HEK293T (cell line): ENCODE results near the gene GFER.

ENCODE experiments used
- BHLHE40 ChIP-seq: fragments of 450-650 bp; IDR thresholded peaks from 2 replicates; pipeline ENCODE4 v1.6.1; 2016; ENCODE audit warnings: mild to moderate bottlenecking, moderate library complexity, borderline replicate concordance
- ELF4 ChIP-seq: fragments of 450-650 bp; IDR thresholded peaks from 2 replicates; pipeline ENCODE4 v1.6.1; 2017; ENCODE audit warnings: antibody characterized with exemption
- FOXA1 ChIP-seq: fragments of 450-650 bp; IDR thresholded peaks from 2 replicates; pipeline ENCODE4 v1.6.1; 2016; ENCODE audit warnings: mild to moderate bottlenecking
- FOXK2 ChIP-seq: fragments of 450-650 bp; IDR thresholded peaks from 2 replicates; pipeline ENCODE4 v1.6.1; 2016; ENCODE audit warnings: mild to moderate bottlenecking
- FOXM1 ChIP-seq: fragments of 450-650 bp; IDR thresholded peaks from 2 replicates; pipeline ENCODE4 v1.6.1; 2017; ENCODE audit warnings: mild to moderate bottlenecking, borderline replicate concordance
- HDGF ChIP-seq: fragments of 450-650 bp; IDR thresholded peaks from 2 replicates; pipeline ENCODE4 v1.6.1; 2017; ENCODE audit warnings: antibody characterized with exemption, borderline replicate concordance
- L3MBTL2 ChIP-seq: fragments of 450-650 bp; conservative IDR thresholded peaks from 2 replicates; pipeline ENCODE4 v1.6.1; 2016; ENCODE audit warnings: mild to moderate bottlenecking
- LEF1 ChIP-seq: fragments of 450-650 bp; IDR thresholded peaks from 2 replicates; pipeline ENCODE4 v1.6.1; 2017; ENCODE audit warnings: mild to moderate bottlenecking, borderline replicate concordance
- NFRKB ChIP-seq: fragments of 450-650 bp; IDR thresholded peaks from 2 replicates; pipeline ENCODE4 v1.6.1; 2016; ENCODE audit warnings: mild to moderate bottlenecking, moderate library complexity
- PKNOX1 ChIP-seq: fragments of 450-650 bp; IDR thresholded peaks from 2 replicates; pipeline ENCODE4 v1.6.1; 2016
- SP1 ChIP-seq: fragments of 450-650 bp; IDR thresholded peaks from 2 replicates; pipeline ENCODE4 v1.6.1; 2017
- SUZ12 ChIP-seq: fragments of 450-650 bp; IDR thresholded peaks from 2 replicates; pipeline ENCODE4 v1.6.1; 2016; ENCODE audit warnings: mild to moderate bottlenecking
- TARDBP ChIP-seq: fragments of 450-650 bp; IDR thresholded peaks from 2 replicates; pipeline ENCODE4 v1.6.1; 2016
- ZNF384 ChIP-seq: fragments of 450-650 bp; IDR thresholded peaks from 2 replicates; pipeline ENCODE4 v1.6.1; 2016

- TF ChIP-seq HDGF (no peak), ZNF384 (no peak), PKNOX1 (no peak), FOXA1 (no peak), BHLHE40 (no peak), ELF4 (no peak), SP1 (no peak), L3MBTL2 (no peak), FOXM1 (no peak), LEF1 (no peak), FOXK2 (no peak), NFRKB (no peak), TARDBP (no peak), SUZ12 (no peak)
Measured at GRCh38 chr16:2013527-2013926, 29.5 kb downstream of the GFER start.
